K562 (cell line): ENCODE results near the gene LPIN1. TPM values are rescaled to one million over a fixed set of nuclear protein-coding genes. Genes with fewer than 3 reads are reported as not detected.
A peak's percentile ranks its signal among the peaks of the same experiment; 100 is the strongest.

Experiments
- ATF7 ChIP-seq: fragments of 450-650 bp; IDR thresholded peaks from 2 replicates; pipeline ENCODE4 v1.7.1; 2014; ENCODE audit warnings: mild to moderate bottlenecking, moderate library complexity
- BCOR ChIP-seq: fragments of 450-650 bp; IDR thresholded peaks from 2 replicates; pipeline ENCODE4 v1.6.1; 2016
- BRD4 ChIP-seq: fragments of 200-600 bp; sonication (generic); IDR thresholded peaks from 2 replicates; pipeline ENCODE4 v1.6.1; 2017; ENCODE audit warnings: inconsistent platforms
- CBFA2T3 ChIP-seq: fragments of 450-650 bp; IDR thresholded peaks from 2 replicates; pipeline ENCODE4 v1.6.1; 2017
- GTF3C2 ChIP-seq: IDR thresholded peaks from 3 replicates; pipeline ENCODE4 v1.6.1; 2011; ENCODE audit warnings: borderline replicate concordance, mild to moderate bottlenecking, moderate library complexity; ENCODE audit not compliant: insufficient read length; ENCODE audit errors: extremely low read depth
- HINFP ChIP-seq: fragments of 450-650 bp; conservative IDR thresholded peaks from 2 replicates; pipeline ENCODE4 v1.6.1; 2016; ENCODE audit warnings: missing genetic modification characterization, low read depth, mild to moderate bottlenecking, control low read depth, missing compliant biosample characterization
- L3MBTL2 ChIP-seq: fragments of 450-650 bp; IDR thresholded peaks from 2 replicates; pipeline ENCODE4 v1.6.1; 2016; ENCODE audit warnings: mild to moderate bottlenecking, moderate library complexity
- LARP7 ChIP-seq: fragments of 450-650 bp; IDR thresholded peaks from 2 replicates; pipeline ENCODE4 v1.6.1; 2016
- MAFK ChIP-seq: IDR thresholded peaks from 2 replicates; pipeline ENCODE4 v1.6.1; 2011; ENCODE audit warnings: low read length, improper control_type of control experiment
- MTF1 ChIP-seq: fragments of 250-450 bp; sonication (Bioruptor Pico); IDR thresholded peaks from 2 replicates; pipeline ENCODE4 v1.9.0; 2021; ENCODE audit warnings: moderate library complexity, mild to moderate bottlenecking, inconsistent platforms, borderline replicate concordance
- NFYB ChIP-seq: IDR thresholded peaks from 2 replicates; pipeline ENCODE4 v1.6.1; 2011; ENCODE audit warnings: mild to moderate bottlenecking, moderate library complexity; ENCODE audit not compliant: insufficient read length; ENCODE audit errors: extremely low read depth
- PTRF ChIP-seq: fragments of 450-650 bp; IDR thresholded peaks from 2 replicates; pipeline ENCODE4 v1.6.1; 2016; ENCODE audit warnings: mild to moderate bottlenecking, missing genetic modification characterization, missing compliant biosample characterization
- RFX1 ChIP-seq: fragments of 450-650 bp; IDR thresholded peaks from 2 replicates; pipeline ENCODE4 v1.6.1; 2016; ENCODE audit warnings: mild to moderate bottlenecking, moderate library complexity
- SMARCE1 ChIP-seq: fragments of 450-650 bp; IDR thresholded peaks from 2 replicates; pipeline ENCODE4 v1.7.1; 2016; ENCODE audit warnings: mild to moderate bottlenecking
- TFE3 ChIP-seq: fragments of 450-650 bp; formaldehyde crosslinking; IDR thresholded peaks from 2 replicates; pipeline ENCODE4 v1.4.0; 2020; ENCODE audit warnings: mild to moderate bottlenecking, mixed read lengths
- ZBED1 ChIP-seq: IDR thresholded peaks from 2 replicates; pipeline ENCODE4 v1.6.1; 2014
- ZBTB8A ChIP-seq: fragments of 450-650 bp; IDR thresholded peaks from 2 replicates; pipeline ENCODE4 v1.6.1; 2018; ENCODE audit warnings: mild to moderate bottlenecking, moderate library complexity; ENCODE audit not compliant: partially characterized antibody
- ZNF146 ChIP-seq: IDR thresholded peaks from one replicate; pipeline ENCODE4 v1.6.1; 2018; ENCODE audit warnings: missing compliant biosample characterization; ENCODE audit not compliant: unreplicated experiment
- ZNF3 ChIP-seq: fragments of 250-450 bp; sonication (Bioruptor Pico); IDR thresholded peaks from 2 replicates; pipeline ENCODE4 v1.5.0; 2021; ENCODE audit warnings: mild to moderate bottlenecking, moderate library complexity
- ZNF668 ChIP-seq: fragments of 250-450 bp; sonication (Bioruptor Pico); IDR thresholded peaks from 2 replicates; pipeline ENCODE4 v1.8.0; 2022; ENCODE audit warnings: mild to moderate bottlenecking, inconsistent platforms
- polyA plus RNA-seq, 8 experiments: library from polyadenylated mRNA; depleted of rRNA in 4 of 8; stranded (reverse) in 5 of 8; unstranded in 3 of 8; fragments of >200 nt; fragmentation: Nextera tagmentation in 2 of 8; fragmentation: Illumina TruSeq in 1 of 8; extraction: Ambion mirVana in 2 of 8; extraction: Trizol in 1 of 8; gene quantifications; 2 replicates each; pipeline versions ENCODE4 v1.2.1 to v1.2.3, GENCODE V29; 2011 to 2014; ENCODE audit warnings: inconsistent platforms in 1 of 8, missing spikeins in 1 of 8
- total RNA-seq, 7 experiments: library from RNA; depleted of rRNA in 6 of 7; stranded (reverse); fragments of >200 nt in 6 of 7; fragmentation: Illumina TruSeq in 2 of 7; extraction: Trizol in 2 of 7; gene quantifications; 2 replicates each; pipeline versions ENCODE4 v1.2.1 to v1.2.3, GENCODE V29; 2011 to 2021; ENCODE audit warnings: low replicate concordance in 1 of 7
- TF ChIP-seq, protein P1 (sequence below): fragments of 250-450 bp; sonication (Bioruptor Pico); IDR thresholded peaks from 2 replicates; pipeline ENCODE4 v1.5.1; 2021; ENCODE audit warnings: mild to moderate bottlenecking

LPIN1 gene
- total and polyA plus RNA-seq, 9 of the 15 experiments (the other 6 are each of a cell fraction or from before 2014, with no cell fraction given), result 9.2 to 84.0 (median 27.8) TPM

- TF ChIP-seq GTF3C2 (no peak), ATF7 (peak; percentile 41; the same call in 1 of the 2 replicates), LARP7 (0 out of 2 replicates have a peak, but pooled peaks have one; percentile 40), NFYB (no peak), ZBED1 (no peak), BRD4 (no peak), PTRF (tag) (no peak), MAFK (peak; percentile 53; the same call in 1 of the 2 replicates), ZNF146 (CRISPR knock-in tag) (no peak), BCOR (no peak), ZNF668 (no peak), CBFA2T3 (no peak; the same call in 1 of the 2 replicates), L3MBTL2 (0 out of 2 replicates have a peak, but pooled peaks have one; percentile 19), ZNF3 (CRISPR knock-in tag) (no peak), ZBTB8A (no peak), HINFP (tag) (no peak), TFE3 (CRISPR knock-in tag) (no peak), SMARCE1 (peak; percentile 61; the same call in 1 of the 2 replicates), MTF1 (CRISPR knock-in tag) (no peak), RFX1 (no peak)
- TF ChIP-seq, protein P1, sequence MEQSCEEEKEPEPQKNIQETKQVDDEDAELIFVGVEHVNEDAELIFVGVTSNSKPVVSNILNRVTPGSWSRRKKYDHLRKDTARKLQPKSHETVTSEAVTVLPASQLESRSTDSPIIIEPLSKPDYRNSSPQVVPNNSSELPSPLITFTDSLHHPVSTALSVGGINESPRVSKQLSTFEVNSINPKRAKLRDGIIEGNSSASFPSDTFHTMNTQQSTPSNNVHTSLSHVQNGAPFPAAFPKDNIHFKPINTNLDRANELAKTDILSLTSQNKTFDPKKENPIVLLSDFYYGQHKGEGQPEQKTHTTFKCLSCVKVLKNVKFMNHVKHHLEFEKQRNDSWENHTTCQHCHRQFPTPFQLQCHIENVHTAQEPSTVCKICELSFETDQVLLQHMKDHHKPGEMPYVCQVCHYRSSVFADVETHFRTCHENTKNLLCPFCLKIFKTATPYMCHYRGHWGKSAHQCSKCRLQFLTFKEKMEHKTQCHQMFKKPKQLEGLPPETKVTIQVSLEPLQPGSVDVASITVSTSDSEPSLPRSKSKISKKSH (CRISPR knock-in tag), result no peak
Measured at GRCh38 chr2:11863513-11864328, 117.3 kb downstream of the LPIN1 start (continued).
